HG03558 (cell line): ENCODE results near the gene KCNQ1OT1.

ENCODE experiments used
- ATAC-seq: cut with Tn5 transposase; IDR thresholded peaks from one replicate; pipeline ENCODE4 v1.9.1; 2021; ENCODE audit warnings: moderate number of reproducible peaks; ENCODE audit not compliant: unreplicated experiment; ENCODE audit errors: extremely low read depth

The KCNQ1OT1 gene

DNA sequence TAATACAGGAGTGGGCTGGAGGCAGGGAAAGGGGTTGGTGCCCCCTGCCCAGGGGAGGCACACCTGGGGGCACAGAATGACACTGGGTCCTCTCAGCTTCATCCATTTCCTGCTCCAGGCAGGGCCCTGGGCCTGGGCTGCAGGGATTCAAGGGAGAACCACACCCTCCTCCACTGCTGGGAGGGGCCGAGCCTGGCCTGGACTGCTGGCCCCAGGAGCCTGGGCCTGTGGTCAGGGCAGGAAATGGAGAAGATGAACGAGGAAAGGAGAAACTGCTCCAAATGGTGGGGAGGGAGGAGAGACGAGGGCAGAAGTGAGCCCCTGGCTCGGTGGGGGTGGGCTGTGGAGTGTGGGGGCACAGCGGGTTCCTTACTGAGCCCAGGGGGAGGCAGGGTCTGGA lies 38.1 kb upstream of the KCNQ1OT1 start:
- ATAC-seq = no peak

DNA sequence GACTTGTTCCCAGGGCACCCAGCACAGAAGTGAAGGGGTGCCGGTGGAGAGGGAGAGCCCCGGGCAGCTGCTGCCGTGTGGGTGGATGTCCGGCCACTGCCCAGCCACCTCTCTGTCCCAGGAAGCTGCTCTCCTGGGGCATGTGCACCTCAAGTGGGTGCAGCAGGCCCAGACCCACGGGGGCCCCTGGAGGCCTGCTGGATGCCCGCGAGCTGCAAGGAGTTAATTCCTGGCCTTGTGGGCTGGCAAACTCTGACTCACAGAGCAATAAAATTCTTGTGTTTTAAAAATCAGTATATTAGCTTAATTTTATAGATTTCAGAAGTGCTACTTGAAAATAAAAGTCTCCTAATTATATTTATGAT lies 37.4 kb upstream of the KCNQ1OT1 start:
- no peak for ATAC-seq

DNA sequence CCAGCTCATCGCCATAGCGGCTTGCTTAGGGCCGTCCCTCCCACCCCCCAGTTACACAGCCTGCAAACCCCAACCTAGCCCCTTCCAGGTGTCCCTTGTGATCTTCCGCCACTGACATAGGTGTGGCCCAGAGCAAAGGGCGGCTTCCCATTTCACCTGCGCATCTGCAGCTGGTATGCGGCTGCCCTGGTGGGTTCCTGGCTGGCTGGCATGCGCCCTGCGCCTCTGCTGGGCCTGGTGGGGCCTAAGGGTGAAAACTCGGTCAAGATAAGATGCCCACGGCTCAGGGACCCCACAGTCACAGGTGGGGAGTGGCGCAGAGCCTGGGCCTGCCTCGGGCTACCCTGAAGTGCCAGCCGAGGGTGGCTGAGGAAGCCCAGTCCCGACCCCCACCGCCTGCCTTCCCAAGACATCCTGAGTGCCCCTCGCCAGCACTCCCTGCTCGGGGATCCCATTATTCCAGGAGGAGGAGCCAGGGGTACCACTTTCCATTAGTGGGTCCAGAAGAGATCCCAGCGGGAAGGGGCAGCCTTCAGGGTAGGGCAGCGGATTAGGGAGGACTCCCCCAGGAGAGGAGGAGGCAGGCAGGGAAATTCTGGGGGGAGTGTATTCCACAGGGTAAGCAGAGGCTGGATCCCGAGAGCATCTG lies 36.9 kb upstream of the KCNQ1OT1 start:
- ATAC-seq = no peak

DNA sequence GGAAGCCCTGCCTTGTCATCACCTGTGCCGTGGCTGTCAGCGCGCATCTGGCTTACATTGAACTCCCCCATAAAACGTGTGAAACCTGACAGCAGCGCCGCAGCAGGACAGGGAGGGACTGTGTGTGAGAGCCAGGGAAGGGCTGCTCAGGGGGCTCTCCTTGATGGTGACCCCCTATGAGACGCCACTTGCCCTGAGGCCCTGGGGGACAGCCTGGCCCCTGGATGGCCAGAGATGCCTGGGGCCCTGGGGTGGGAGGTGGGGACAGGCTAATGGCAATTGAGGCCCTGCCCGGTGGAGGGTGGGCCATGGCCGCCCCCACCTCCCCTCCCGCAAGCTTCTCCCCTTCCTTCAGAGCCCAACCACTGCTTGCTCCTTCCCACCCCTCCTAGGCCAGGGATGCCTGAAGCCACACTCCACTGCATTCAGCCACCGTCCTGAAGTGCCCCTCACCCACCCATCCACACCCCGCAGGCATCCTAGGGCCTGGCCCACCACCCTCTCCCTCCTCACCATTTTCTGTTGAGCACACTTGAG lies 35.3 kb upstream of the KCNQ1OT1 start:
- ATAC-seq = no peak

GRCh38 chr11:2734181-2735052 lies 34.6 kb upstream of the KCNQ1OT1 start:
- no peak for ATAC-seq

- ATAC-seq = no peak
These were observed 33.3 kb upstream of the KCNQ1OT1 start for GRCh38 chr11:2732940-2733628.

- ATAC-seq = no peak
These were observed 32.6 kb upstream of the KCNQ1OT1 start for GRCh38 chr11:2732261-2732939.

GRCh38 chr11:2731130-2732125 lies 31.6 kb upstream of the KCNQ1OT1 start:
- ATAC-seq = no peak

GRCh38 chr11:2730272-2731129 lies 30.7 kb upstream of the KCNQ1OT1 start:
- ATAC-seq = no peak

DNA sequence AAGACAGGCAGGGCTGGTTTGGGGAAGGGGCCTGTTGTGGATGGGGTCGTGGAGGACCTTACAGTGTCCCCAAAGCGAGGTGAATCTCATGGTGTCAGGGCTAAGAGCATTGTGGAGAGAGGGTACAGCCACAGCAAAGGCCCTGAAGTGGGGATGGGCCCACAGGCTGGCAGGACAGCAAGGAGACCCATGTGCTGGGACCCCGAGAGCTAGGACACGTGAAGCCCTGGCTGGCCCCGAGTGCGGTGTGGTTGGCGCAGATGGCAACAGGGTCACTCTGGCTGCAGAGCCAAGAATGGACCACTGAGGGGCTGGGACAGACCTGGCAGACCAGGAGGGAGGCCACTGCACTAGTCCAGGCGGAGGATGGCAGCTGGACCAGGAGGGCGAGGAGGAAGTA lies 30.0 kb upstream of the KCNQ1OT1 start:
- no peak for ATAC-seq

GRCh38 chr11:2728663-2729332 lies 29.0 kb upstream of the KCNQ1OT1 start:
- no peak for ATAC-seq

DNA sequence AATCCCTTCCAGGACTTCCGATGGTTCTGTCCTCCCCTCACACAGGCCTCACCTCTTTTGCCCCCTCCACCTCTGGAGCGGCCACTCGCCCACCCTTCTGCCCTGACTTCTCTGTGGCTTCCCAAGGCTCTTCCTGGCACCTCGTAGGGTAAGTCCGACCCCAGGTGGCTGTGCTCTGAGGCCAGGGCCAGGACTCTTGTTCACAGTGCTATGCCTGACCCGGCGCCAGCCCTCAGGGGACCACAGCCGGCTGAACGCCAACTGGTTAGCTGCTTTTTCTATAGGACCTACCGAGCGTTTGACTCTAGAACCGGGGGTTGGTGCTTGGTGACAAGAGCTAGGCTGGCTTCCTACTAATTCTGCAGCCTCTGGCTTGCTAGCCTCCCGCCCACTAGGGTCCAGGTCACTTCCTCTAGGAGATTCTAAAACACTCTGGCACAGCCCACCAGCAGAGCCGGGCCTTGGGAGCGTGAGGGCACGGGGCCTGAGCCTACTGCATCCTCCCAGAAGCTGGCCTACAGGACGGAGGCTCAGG lies 28.4 kb upstream of the KCNQ1OT1 start:
- ATAC-seq = no peak

DNA sequence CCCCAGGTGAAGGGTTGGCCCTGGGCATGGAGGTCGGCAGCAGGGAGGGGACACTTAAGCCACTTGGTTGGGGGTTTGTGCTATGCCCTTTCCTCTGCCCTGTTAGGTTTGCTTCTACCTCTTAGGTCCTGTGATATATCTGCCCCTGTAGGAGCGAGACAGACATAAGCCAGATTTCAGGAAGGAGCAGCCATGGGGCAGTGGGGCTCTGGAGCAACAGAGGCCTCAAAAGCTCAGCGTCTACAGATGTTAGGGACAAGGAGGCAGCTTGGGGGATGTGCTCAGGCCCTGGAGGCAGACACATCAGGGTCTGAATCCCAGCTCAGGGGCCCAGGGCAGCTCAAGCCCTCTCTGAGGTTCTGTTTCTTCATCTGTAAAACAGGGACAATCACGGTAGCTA lies 27.2 kb upstream of the KCNQ1OT1 start:
- ATAC-seq = no peak

DNA sequence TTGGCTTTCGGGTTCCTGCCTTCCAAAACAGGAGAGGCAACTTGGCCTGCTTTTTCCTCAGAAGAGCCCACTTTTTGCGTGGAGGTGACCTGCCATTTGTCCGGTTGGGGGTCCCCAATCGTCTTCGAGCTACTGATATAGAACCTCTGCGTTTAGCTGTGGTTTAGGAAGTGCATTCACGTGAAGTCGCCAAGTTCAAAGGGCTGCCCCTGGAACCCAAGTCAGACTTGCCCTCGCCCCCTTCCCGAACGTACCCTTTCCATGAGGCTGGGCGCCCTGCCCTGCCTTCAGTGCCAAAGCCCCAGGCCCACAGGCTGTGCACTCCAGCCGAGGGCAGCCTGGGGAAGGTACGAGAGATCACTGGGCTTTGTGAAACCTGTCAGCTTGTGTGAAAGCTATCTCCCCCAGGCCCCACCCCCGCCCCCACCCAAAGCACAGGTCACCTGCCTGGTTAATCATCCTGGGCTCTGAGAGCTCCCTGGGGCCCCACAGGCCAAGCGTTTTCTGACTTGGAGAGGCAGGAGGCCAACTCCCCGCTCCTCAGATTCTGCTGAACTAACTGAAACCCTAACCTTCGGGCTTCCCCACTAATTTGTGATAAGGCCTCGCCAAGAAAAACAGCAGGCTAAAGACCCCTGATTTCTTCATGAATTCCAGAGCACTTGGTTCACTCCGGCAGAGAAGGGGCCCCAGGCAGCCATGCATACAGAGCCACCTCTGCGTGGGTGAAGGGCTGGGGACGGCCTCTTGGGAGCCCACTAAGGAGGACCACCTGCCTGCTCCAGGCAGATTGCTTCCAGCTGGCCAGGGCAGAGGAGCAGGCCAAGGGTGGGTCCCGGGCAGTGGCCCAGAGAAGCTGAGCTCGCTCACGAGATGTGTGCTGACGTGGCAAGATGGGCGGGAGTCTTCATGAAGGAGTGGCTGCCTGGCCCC lies 25.8 kb upstream of the KCNQ1OT1 start:
- no peak for ATAC-seq

GRCh38 chr11:2724653-2725367 lies 25.0 kb upstream of the KCNQ1OT1 start:
- ATAC-seq = no peak

GRCh38 chr11:2724104-2724503 lies 24.3 kb upstream of the KCNQ1OT1 start:
- ATAC-seq = no peak
